Smooth muscle cell (in vitro differentiated cells): ENCODE results near the gene NUP214. TPM values are rescaled to one million over a fixed set of nuclear protein-coding genes. Genes with fewer than 3 reads are reported as not detected.

Experiments
- DNase-seq: peaks from one replicate; lab custom pipeline; 2025; ENCODE audit not compliant: unreplicated experiment; lab: John Stamatoyannopoulos, UW
- H2AFZ ChIP-seq: fragments of 200-600 bp; sonication (generic); 2 replicates; pipeline ENCODE4 v1.6.0; 2016; ENCODE audit warnings: antibody characterized with exemption, low read depth, mild to moderate bottlenecking
- H3F3A ChIP-seq: fragments of 200-600 bp; sonication (generic); 2 replicates; pipeline ENCODE4 v1.6.0; 2017; ENCODE audit warnings: antibody characterized with exemption, low read depth
- H3K27ac ChIP-seq: fragments of 200-600 bp; sonication (generic); 2 replicates; pipeline ENCODE4 v1.5.1; 2016; ENCODE audit warnings: low read depth, mild to moderate bottlenecking
- H3K27me3 ChIP-seq: fragments of 200-600 bp; sonication (generic); 2 replicates; pipeline ENCODE4 v1.6.1; 2016; ENCODE audit warnings: low read depth, mild to moderate bottlenecking
- H3K36me3 ChIP-seq: fragments of 200-600 bp; sonication (generic); 2 replicates; pipeline ENCODE4 v1.5.1; 2016; ENCODE audit warnings: low read depth
- H3K4me1 ChIP-seq: fragments of 200-600 bp; sonication (generic); 2 replicates; pipeline ENCODE4 v1.5.1; 2016; ENCODE audit warnings: low read depth
- H3K4me2 ChIP-seq: fragments of 200-600 bp; sonication (generic); 2 replicates; pipeline ENCODE4 v1.6.0; 2016; ENCODE audit warnings: mild to moderate bottlenecking
- H3K4me3 ChIP-seq: fragments of 200-600 bp; sonication (generic); 2 replicates; pipeline ENCODE4 v1.5.1; 2016; ENCODE audit warnings: mild to moderate bottlenecking
- H3K79me2 ChIP-seq: fragments of 200-600 bp; sonication (generic); 2 replicates; pipeline ENCODE4 v1.6.0; 2016; ENCODE audit warnings: low read depth, mild to moderate bottlenecking
- H3K9ac ChIP-seq: fragments of 200-600 bp; sonication (generic); 2 replicates; pipeline ENCODE4 v1.6.0; 2016; ENCODE audit warnings: low read depth
- H3K9me3 ChIP-seq: fragments of 200-600 bp; sonication (generic); replicated peaks from 2 replicates; pipeline ENCODE4 v1.5.1; 2016; ENCODE audit warnings: low read depth
- H4K20me1 ChIP-seq: fragments of 200-600 bp; sonication (generic); 2 replicates; pipeline ENCODE4 v1.6.0; 2016; ENCODE audit warnings: low read depth
- CTCF ChIP-seq: fragments of 200-600 bp; sonication (generic); IDR thresholded peaks from 2 replicates; pipeline ENCODE4 v1.5.1; 2017; ENCODE audit warnings: borderline replicate concordance, mild to moderate bottlenecking, antibody characterized with exemption; ENCODE audit not compliant: insufficient read depth, poor library complexity, severe bottlenecking
- WGBS: methylation state at CpG from one replicate; pipeline ENCODE4 v1.1.7; 2016; ENCODE audit warnings: low lambda C conversion rate; 5-methylcytosine and 5-hydroxymethylcytosine counted together
- polyA plus RNA-seq: library from polyadenylated mRNA; unstranded; fragments of >200 nt; fragmentation: Nextera tagmentation; extraction: Ambion mirVana; gene quantifications from 2 replicates; pipeline ENCODE4 v1.2.1, GENCODE V29; 2016
- total RNA-seq: library from RNA; depleted of rRNA; stranded (reverse); fragments of >200 nt; gene quantifications from 2 replicates; pipeline ENCODE4 v1.2.3, GENCODE V29; 2014

NUP214 gene
- total and polyA plus RNA-seq, 2 experiments from 2014 or later = 13.9 to 44.7 TPM

GRCh38 chr9:131090025-131090787 lies 35.2 kb upstream of the NUP214 start:
- TF ChIP-seq CTCF = no peak
- Histone ChIP-seq H3K9ac (no peak overlapping the region), H3K4me1 (no peaks in the 10 kb centered on the region), H3K9me3 (no peaks in the 10 kb centered on the region), H3K27ac (no peak overlapping the region), H3K36me3 (no peaks in the 10 kb centered on the region), H4K20me1 (no peaks in the 10 kb centered on the region), H3K4me3 (no peak overlapping the region), H3K79me2 (no peaks in the 10 kb centered on the region), H2AFZ (no peak overlapping the region), H3K4me2 (no peak overlapping the region), H3K27me3 (no peaks in the 10 kb centered on the region), H3F3A (peaks cover 4% of the 10 kb centered on the region)
- no peak for DNase-seq
- WGBS = 87% methylated on average over 13 of the region's 13 CpGs

- no peak for DNase-seq
- no peak overlapping the region for H3K9ac ChIP-seq
- no peak for TF ChIP-seq CTCF
- no peaks in the 10 kb centered on the region for H3K36me3 ChIP-seq
- H4K20me1 ChIP-seq = no peaks in the 10 kb centered on the region
- no peak overlapping the region for H3K27ac ChIP-seq
- no peaks in the 10 kb centered on the region for H3K79me2 ChIP-seq
- H3K27me3 ChIP-seq = peaks cover 8% of the 10 kb centered on the region
- H3K4me2 ChIP-seq = no peak overlapping the region
- H3K4me3 ChIP-seq = no peak overlapping the region
- H2AFZ ChIP-seq = no peak overlapping the region
- peaks cover 5% of the 10 kb centered on the region for H3K4me1 ChIP-seq
- no peaks in the 10 kb centered on the region for H3K9me3 ChIP-seq
- WGBS = 96% methylated on average over 17 of the region's 19 CpGs
- peaks cover 4% of the 10 kb centered on the region for H3F3A ChIP-seq
These were observed 33.9 kb upstream of the NUP214 start for GRCh38 chr9:131091352-131091992.

- Histone ChIP-seq H3K36me3 (no peaks in the 10 kb centered on the region), H3K4me2 (no peak overlapping the region), H3K27me3 (peaks cover 13% of the 10 kb centered on the region), H3K9me3 (no peaks in the 10 kb centered on the region), H2AFZ (no peak overlapping the region), H4K20me1 (no peaks in the 10 kb centered on the region), H3K4me1 (peaks cover 9% of the 10 kb centered on the region), H3K27ac (no peak overlapping the region), H3F3A (peaks cover 8% of the 10 kb centered on the region), H3K4me3 (no peak overlapping the region), H3K9ac (no peak overlapping the region), H3K79me2 (no peaks in the 10 kb centered on the region)
- no peak for DNase-seq
- WGBS = 83% methylated on average over 6 of the region's 6 CpGs
- TF ChIP-seq CTCF = no peak
These were observed 33.4 kb upstream of the NUP214 start for GRCh38 chr9:131092030-131092429.
